Uterus (tissue), 4 donors: Measurements from ENCODE around the gene RASA2. TPM values are rescaled to one million over a fixed set of nuclear protein-coding genes. Genes with fewer than 3 reads are reported as not detected.

Experiments used
- DNase-seq, 2 donors: peaks; one replicate each; pipeline ENCODE4 v3.0.0-alpha.2; 2019 to 2020
- H3K27ac ChIP-seq, 2 donors: fragments of 200-600 bp; sonication (generic); 1 replicate in 1 of 2; 2 replicates in 1 of 2; pipeline ENCODE4 v1.5.1; 2016 to 2018
- H3K27me3 ChIP-seq, 2 donors: fragments of 200-600 bp; sonication (generic); one replicate each; pipeline ENCODE4 v1.5.1; 2018 to 2019; ENCODE audit warnings: control low read depth in 1 of 2
- H3K36me3 ChIP-seq, 2 donors: fragments of 200-600 bp; sonication (generic); one replicate each; pipeline ENCODE4 v1.5.1; 2019; ENCODE audit warnings: control low read depth in 1 of 2
- H3K4me1 ChIP-seq, 2 donors: fragments of 200-600 bp; sonication (generic); one replicate each; pipeline ENCODE4 v1.5.1; 2018 to 2019; ENCODE audit warnings: control low read depth in 1 of 2
- H3K4me3 ChIP-seq, 2 donors: fragments of 200-600 bp; sonication (generic); 1 replicate in 1 of 2; 2 replicates in 1 of 2; pipeline ENCODE4 v1.5.1; 2018 to 2019; ENCODE audit warnings: mild to moderate bottlenecking in 1 of 2
- H3K9me3 ChIP-seq, 2 donors: fragments of 200-600 bp; sonication (generic); one replicate each; pipeline ENCODE4 v1.5.1; 2019; ENCODE audit warnings: control low read depth in 1 of 2
- POLR2A ChIP-seq, 2 donors: fragments of 450-650 bp; IDR thresholded peaks; one replicate each; pipeline ENCODE4 v1.6.1; 2016; ENCODE audit warnings: antibody characterized with exemption in 2 of 2, mild to moderate bottlenecking in 1 of 2, moderate library complexity in 1 of 2
- intact Hi-C: fragments of 100-400 bp; cut with DNase I; formaldehyde crosslinking; loops from one replicate; pipeline ENCODE4 v1.15.1; 2023; ENCODE audit warnings: low total_unique reads
- total RNA-seq, 4 donors: library from RNA; depleted of rRNA in 3 of 4; stranded (reverse); fragments of >200 nt in 3 of 4; gene quantifications; one replicate each; pipeline versions ENCODE4 v1.1.0 to v1.2.4, GENCODE V29; 2014 to 2023
- TF ChIP-seq, protein P1 (sequence below), 4 experiments: fragments of 200-600 bp in 2 of 4; fragments of 450-650 bp in 2 of 4; sonication (generic) in 2 of 4; IDR thresholded peaks; one replicate each; pipeline ENCODE4 v1.5.1; 2016 to 2019; ENCODE audit warnings: antibody characterized with exemption in 4 of 4, mild to moderate bottlenecking in 2 of 4, moderate library complexity in 1 of 4
- donor health status: DM: yes; HTN: yes; CAD: no.

RASA2 gene
- total RNA-seq, 4 donors from 2014 or later, result 11.3 to 49.4 (median 38.7) TPM

DNA sequence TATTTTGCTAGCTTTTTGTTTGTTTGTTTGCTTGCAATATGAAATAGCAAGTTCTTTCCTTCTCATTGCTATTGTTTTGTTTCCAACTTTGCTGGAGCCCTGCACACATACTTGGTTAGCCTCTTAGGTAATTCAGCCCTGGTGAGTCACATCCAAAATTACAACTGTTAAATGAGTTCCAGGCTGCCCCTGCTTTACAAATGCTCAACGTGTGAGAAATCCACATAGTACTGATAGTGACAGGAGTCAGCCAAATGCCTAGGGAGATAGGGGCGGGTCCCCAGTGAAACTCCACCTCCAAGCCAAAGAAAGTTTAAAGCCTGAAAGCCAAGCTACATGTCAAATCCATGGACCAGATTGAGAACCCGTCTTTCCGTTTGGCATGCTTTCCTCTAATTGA lies 169.9 kb downstream of the RASA2 start:
- no peak overlapping the region for H3K27ac ChIP-seq
- intact Hi-C loops, result no loop called here
- no peaks in the 10 kb centered on the region for H3K36me3 ChIP-seq
- no peaks in the 10 kb centered on the region for H3K27me3 ChIP-seq
- H3K4me3 ChIP-seq, result no peak overlapping the region
- TF ChIP-seq, protein P1, sequence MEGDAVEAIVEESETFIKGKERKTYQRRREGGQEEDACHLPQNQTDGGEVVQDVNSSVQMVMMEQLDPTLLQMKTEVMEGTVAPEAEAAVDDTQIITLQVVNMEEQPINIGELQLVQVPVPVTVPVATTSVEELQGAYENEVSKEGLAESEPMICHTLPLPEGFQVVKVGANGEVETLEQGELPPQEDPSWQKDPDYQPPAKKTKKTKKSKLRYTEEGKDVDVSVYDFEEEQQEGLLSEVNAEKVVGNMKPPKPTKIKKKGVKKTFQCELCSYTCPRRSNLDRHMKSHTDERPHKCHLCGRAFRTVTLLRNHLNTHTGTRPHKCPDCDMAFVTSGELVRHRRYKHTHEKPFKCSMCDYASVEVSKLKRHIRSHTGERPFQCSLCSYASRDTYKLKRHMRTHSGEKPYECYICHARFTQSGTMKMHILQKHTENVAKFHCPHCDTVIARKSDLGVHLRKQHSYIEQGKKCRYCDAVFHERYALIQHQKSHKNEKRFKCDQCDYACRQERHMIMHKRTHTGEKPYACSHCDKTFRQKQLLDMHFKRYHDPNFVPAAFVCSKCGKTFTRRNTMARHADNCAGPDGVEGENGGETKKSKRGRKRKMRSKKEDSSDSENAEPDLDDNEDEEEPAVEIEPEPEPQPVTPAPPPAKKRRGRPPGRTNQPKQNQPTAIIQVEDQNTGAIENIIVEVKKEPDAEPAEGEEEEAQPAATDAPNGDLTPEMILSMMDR (IDR thresholded peaks at IDR 0.05), result no peak
- TF ChIP-seq POLR2A (IDR thresholded peaks at IDR 0.05), result no peak
- no peaks in the 10 kb centered on the region for H3K9me3 ChIP-seq
- H3K4me1 ChIP-seq, result no peaks in the 10 kb centered on the region
- no peak for DNase-seq

DNA sequence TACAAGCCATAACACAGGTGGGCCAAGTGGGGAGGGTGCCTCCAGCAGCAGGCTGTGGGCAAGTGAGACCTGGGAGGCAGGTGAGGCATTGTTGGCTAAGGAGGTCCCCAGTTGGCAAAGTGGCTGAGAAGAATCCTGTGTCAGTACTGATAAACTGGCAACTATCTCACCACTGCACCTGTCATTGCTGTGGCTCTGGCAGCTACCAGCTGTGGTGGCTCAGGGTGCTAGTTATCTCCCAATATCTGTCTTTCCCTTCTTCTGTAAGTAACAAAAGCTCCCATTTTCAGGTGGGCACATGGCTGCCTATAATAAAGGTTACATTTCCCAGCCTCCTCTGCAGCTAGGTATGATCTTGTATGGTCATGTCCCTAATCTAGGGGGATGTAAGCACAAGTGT lies 170.7 kb downstream of the RASA2 start:
- H3K4me3 ChIP-seq, result no peak overlapping the region
- no peaks in the 10 kb centered on the region for H3K27me3 ChIP-seq
- H3K36me3 ChIP-seq, result no peaks in the 10 kb centered on the region
- no peaks in the 10 kb centered on the region for H3K9me3 ChIP-seq
- no peak overlapping the region for H3K27ac ChIP-seq
- intact Hi-C loops, result no loop called here
- DNase-seq, result no peak
- no peaks in the 10 kb centered on the region for H3K4me1 ChIP-seq
- TF ChIP-seq, protein P1 (IDR thresholded peaks at IDR 0.05), result no peak
- TF ChIP-seq POLR2A (IDR thresholded peaks at IDR 0.05), result no peak

DNA sequence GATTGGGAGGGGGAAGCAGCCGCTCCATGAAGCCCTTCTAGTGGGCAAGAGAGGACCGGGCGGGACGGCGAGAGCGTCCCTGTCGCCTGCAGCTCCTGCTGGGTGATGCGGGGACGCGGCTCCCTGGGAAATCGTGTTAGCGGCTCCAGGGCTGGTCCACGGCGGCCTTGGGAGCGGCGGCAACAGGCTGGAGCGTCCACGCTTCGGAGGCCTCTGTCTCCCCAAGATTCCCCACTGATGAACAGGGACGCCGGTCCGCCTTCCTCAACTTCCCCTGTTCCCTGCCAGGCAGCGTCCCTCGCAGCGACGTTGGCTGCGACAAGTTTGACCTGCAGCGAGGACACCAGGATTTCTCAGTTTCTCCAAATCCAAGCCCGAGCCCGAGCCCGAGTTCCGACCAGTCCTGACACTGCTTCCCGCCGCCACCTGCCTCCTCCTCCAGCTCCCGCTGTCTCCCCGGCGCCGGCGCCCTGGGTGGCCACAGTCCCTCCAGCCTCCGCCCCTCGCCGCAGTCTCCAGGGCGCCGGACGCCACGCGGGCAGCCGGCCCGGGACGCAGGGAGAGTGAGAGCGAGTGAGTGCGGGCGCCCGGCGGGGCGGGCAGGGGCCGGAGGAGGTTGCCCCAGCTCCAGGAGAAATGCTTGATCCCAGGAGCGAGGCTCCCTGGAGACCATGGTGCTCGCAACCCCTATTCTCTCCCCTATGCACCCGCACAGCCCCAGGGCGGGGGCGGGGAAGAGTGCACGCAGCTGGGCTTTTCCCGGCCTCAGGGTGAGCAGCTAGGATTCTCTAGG lies 173.2 kb downstream of the RASA2 start:
- Histone ChIP-seq H3K27me3 (no peaks in the 10 kb centered on the region), H3K4me3 (peak overlapping the region; percentile 36 to 52), H3K9me3 (no peaks in the 10 kb centered on the region), H3K27ac (peak overlapping the region; percentile 22 to 54), H3K36me3 (no peaks in the 10 kb centered on the region), H3K4me1 (no peaks in the 10 kb centered on the region)
- intact Hi-C loops, result no loop called here
- DNase-seq, result peak in 1 of 2 donors; percentile 52
- TF ChIP-seq, protein P1 (IDR thresholded peaks at IDR 0.05), result no peak
- TF ChIP-seq POLR2A (IDR thresholded peaks at IDR 0.05), result no peak

DNA sequence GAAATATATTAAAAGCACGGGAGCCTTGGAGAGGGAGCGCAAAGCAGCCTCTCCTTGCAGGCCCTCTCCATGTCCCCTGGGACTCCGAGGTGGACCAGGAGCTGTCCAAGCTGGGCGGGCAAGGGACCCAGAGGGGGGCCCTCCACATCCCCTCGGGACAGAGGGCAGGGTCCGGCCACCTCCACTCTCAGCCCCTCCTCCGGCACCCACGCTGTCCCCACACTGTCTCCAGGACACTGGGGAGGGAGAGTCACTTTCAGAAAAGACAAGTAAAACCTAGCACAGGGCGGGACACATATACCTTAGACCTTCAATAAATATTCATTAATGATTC lies 173.8 kb downstream of the RASA2 start:
- H3K36me3 ChIP-seq, result no peaks in the 10 kb centered on the region
- no peak overlapping the region for H3K27ac ChIP-seq
- H3K27me3 ChIP-seq, result no peaks in the 10 kb centered on the region
- no peaks in the 10 kb centered on the region for H3K4me1 ChIP-seq
- TF ChIP-seq, protein P1 (IDR thresholded peaks at IDR 0.05), result no peak
- TF ChIP-seq POLR2A (IDR thresholded peaks at IDR 0.05), result no peak
- peak overlapping the region; percentile 36 to 52 for H3K4me3 ChIP-seq
- intact Hi-C loops, result no loop called here
- no peaks in the 10 kb centered on the region for H3K9me3 ChIP-seq
- no peak for DNase-seq

DNA sequence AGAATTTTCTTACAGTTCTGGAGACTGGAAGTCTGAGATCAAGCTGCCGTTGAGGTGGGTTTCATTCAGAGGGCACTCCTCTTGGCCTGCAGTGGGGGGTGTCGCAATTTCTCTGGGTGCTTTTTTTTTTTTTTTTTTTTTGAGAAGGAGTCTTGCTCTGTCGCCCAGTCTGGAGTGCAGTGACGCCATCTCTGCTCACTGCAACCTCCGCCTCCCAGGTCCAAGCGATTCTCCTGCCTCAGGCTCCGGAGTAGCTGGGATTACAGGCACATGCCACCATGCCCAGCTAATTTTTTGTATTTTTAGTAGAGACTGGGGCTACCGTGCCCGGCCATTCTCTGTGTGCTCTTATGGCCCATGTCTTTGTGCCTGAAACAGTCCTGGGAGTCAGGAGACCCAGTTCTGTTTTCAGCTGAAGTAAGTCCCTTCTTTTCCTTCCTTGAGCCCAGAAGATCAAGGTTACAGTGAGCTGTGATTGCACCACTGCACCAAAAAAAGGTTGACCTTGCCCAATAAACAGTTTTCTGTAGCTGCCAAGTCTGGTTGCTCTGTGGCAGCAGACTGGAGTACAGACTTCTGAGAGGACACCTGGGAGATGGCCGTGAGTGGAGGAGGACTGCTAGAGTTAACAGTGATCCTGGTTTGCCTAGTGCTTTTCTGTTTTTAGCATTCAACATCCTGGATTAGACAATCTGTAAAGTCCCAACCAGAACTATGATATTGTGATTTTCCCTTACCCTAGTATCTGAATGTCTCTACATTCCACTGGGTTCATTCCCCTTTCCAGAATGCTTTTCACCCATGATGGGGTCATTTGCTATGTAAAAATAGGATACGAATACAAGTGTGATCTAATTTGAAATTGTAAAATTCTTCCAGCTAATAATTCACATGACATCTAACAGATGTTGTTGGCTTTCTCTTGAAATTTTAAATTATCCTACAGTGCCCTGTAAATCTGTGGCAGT lies 174.7 kb downstream of the RASA2 start:
- Histone ChIP-seq H3K27ac (no peak overlapping the region), H3K4me3 (no peak overlapping the region), H3K4me1 (no peaks in the 10 kb centered on the region), H3K36me3 (no peaks in the 10 kb centered on the region), H3K27me3 (no peaks in the 10 kb centered on the region), H3K9me3 (no peaks in the 10 kb centered on the region)
- TF ChIP-seq, protein P1 (IDR thresholded peaks at IDR 0.05), result no peak
- no peak for TF ChIP-seq POLR2A (IDR thresholded peaks at IDR 0.05)
- intact Hi-C loops, result no loop called here
- no peak for DNase-seq
